IPS DF 6.9 (cell line): ENCODE data around the gene MOB2.
"Not testable (repeated sequence)": the region's sequence is repeated elsewhere in the genome, so short reads cannot be mapped to it uniquely, and the experiment has no call there.

Source experiments
- DNase-seq: peaks from one replicate; pipeline ENCODE4 v3.0.0-alpha.2; 2013; ENCODE audit warnings: low read depth, low spot score
- H3K27ac ChIP-seq: one replicate; pipeline ENCODE4 v1.5.1; 2013; ENCODE audit warnings: low read length, control low read depth
- H3K27me3 ChIP-seq: 2 replicates; pipeline ENCODE4 v1.6.1; 2013; ENCODE audit warnings: mild to moderate bottlenecking, low read length; ENCODE audit not compliant: control insufficient read depth, insufficient read depth
- H3K36me3 ChIP-seq: 2 replicates; pipeline ENCODE4 v1.6.1; 2013; ENCODE audit warnings: low read length; ENCODE audit not compliant: control insufficient read depth, insufficient read depth
- H3K4me1 ChIP-seq: 2 replicates; pipeline ENCODE4 v1.6.1; 2013; ENCODE audit warnings: low read length; ENCODE audit not compliant: control insufficient read depth, insufficient read depth
- H3K4me3 ChIP-seq: 2 replicates; pipeline ENCODE4 v1.5.1; 2013; ENCODE audit warnings: mild to moderate bottlenecking, low read length
- H3K9me3 ChIP-seq: 2 replicates; pipeline ENCODE4 v1.6.1; 2013; ENCODE audit warnings: low read length, inconsistent platforms; ENCODE audit not compliant: control insufficient read depth, insufficient read depth
- WGBS: extraction: QIAGEN DNeasy Blood & Tissue Kit; methylation state at CpG from one replicate; pipeline ENCODE4 v1.1.7; 2013; ENCODE audit warnings: mixed read lengths, missing lambda C conversion rate; ENCODE audit not compliant: insufficient read length, insufficient coverage; 5-methylcytosine and 5-hydroxymethylcytosine counted together

MOB2 gene

GRCh38 chr11:1510928-1511327 is 24.3 kb upstream of the MOB2 start:
- no peaks in the 10 kb centered on the region for H3K36me3 ChIP-seq
- DNase-seq: no peak

GRCh38 chr11:1510351-1510750 is 23.8 kb upstream of the MOB2 start:
- DNase-seq, H3K4me3 ChIP-seq, H3K27me3 ChIP-seq, H3K36me3 ChIP-seq, H3K9me3 ChIP-seq, H3K4me1 ChIP-seq, H3K27ac ChIP-seq: not testable (repeated sequence)
- WGBS: no CpG with 5 or more reads among the region's 18 CpGs

More at GRCh38 chr11:1510928-1511327, 24.3 kb upstream of the MOB2 start:
- Histone ChIP-seq H3K9me3 (no peaks in the 10 kb centered on the region), H3K27me3 (no peaks in the 10 kb centered on the region), H3K4me1 (peaks cover 7% of the 10 kb centered on the region), H3K27ac (no peak overlapping the region), H3K4me3 (no peak overlapping the region)
- WGBS: no CpG with 5 or more reads among the region's 11 CpGs

DNA sequence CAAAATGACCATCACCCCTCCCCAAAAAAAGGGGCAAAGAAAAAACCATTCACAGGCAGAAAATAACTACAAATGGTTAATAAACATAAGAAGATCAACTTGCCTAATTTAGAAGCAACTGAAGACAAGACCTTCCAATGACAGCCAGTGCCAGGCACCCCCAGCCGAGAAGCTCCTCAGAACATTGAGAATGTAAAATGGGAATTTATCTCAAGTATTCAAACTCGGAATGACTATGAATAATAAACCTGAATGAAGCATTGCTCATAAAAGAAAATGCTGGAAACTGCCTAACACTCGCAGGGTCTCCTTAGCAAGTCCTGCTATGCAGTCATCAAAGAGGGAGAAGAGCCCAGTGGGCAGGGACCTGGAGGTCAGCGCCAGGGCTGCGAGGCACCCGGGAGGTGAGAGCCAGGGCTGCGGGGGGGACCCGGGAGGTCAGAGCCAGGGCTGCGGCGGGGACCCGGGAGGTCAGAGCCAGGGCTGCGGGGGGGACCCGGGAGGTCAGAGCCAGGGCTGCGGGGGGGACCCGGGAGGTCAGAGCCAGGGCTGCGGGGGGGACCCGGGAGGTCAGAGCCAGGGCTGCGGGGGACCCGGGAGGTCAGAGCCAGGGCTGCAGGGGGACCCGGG is 23.2 kb upstream of the MOB2 start:
- Histone ChIP-seq H3K36me3 (no peaks in the 10 kb centered on the region), H3K27me3 (no peaks in the 10 kb centered on the region), H3K4me1 (peaks cover 5% of the 10 kb centered on the region), H3K4me3 (no peak overlapping the region), H3K9me3 (no peaks in the 10 kb centered on the region), H3K27ac (no peak overlapping the region)
- no CpG with 5 or more reads among the region's 20 CpGs for WGBS
- no peak for DNase-seq

DNA sequence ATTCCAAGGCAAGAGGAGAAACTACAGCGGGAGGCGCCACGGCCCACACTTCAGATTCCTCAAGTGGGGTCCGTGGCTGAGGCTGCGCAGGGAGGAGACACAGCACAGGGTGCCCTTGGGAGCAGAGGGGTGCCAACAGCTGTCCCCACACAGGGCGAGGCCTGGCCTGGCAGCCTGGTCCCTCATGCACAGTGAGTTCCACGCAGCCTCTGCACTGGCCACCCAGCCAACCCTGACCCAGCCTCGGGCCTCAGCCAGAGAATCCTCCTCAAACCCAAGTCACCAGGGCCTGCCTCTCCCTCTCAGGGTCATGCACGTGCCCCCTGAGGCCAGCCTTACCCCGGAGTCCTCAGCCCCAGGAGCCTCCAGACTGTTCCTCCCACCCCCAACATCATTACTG is 22.4 kb upstream of the MOB2 start:
- H3K27ac ChIP-seq: no peak overlapping the region
- DNase-seq: no peak
- H3K9me3 ChIP-seq: no peaks in the 10 kb centered on the region
- no peak overlapping the region for H3K4me3 ChIP-seq
- WGBS: no CpG with 5 or more reads among the region's 10 CpGs
- H3K36me3 ChIP-seq: no peaks in the 10 kb centered on the region
- no peaks in the 10 kb centered on the region for H3K27me3 ChIP-seq
- peaks cover 5% of the 10 kb centered on the region for H3K4me1 ChIP-seq

DNA sequence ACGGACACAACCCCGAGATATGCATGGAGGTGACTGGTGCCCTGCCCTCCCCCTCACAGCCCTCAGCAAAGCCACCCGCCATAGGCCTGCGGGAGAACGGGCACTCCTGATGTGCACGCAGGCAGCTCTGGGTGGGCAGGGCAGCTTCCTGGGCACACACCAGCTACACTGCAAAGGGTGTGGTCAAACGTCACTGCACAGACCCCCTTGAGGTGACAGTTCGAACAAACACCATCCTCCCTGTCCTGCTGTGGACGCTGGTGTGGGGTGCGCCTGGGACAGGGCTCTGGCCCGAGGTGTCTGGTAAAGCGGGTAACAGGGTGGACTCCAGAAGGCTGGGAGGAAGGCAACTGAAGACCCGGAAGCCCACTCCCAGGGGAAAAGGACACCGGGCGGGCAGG is 21.9 kb upstream of the MOB2 start:
- Histone ChIP-seq H3K27me3 (no peaks in the 10 kb centered on the region), H3K9me3 (no peaks in the 10 kb centered on the region), H3K4me3 (no peak overlapping the region), H3K36me3 (no peaks in the 10 kb centered on the region), H3K4me1 (peaks cover 5% of the 10 kb centered on the region), H3K27ac (no peak overlapping the region)
- no CpG with 5 or more reads among the region's 15 CpGs for WGBS
- DNase-seq: no peak

DNA sequence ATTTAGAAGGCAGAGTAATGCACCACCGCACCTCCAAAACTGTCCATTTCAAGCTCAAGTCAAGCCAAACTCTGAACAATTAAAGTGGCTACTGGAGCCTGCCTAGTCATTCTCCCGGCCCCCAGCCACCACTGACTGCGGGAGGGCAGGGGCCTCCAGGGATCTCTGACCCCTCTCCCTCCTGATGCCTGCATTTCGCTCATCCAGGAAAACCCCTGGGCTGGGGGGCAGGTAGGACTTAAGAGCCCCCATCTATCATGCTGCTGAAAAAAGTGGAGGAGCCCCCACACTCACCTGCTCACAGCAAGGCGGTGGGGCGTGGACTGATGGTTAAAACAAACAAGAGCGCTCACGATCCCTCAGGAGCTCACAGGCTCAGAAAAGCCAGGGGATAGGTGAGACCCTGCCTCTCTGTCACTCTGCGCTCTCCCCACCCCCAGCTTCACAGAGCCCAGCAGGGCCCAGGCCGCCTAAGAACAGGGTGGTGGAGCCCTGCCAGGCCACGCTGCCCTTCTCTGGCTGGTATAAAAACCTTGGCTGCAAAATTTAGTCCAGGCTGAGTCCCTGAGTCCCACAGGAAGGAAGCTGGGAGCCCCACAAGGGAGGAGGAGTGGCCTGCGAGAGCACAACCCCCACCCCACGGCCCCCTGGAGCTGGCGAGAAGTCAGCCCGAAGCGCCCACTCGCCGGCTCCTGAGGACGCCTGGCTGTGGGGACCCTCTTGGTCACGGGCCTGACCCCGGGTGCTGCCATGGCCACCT is 21.0 kb upstream of the MOB2 start:
- no CpG with 5 or more reads among the region's 21 CpGs for WGBS
- no peaks in the 10 kb centered on the region for H3K36me3 ChIP-seq
- H3K9me3 ChIP-seq: no peaks in the 10 kb centered on the region
- DNase-seq: no peak
- H3K4me3 ChIP-seq: no peak overlapping the region
- H3K27me3 ChIP-seq: no peaks in the 10 kb centered on the region
- no peak overlapping the region for H3K27ac ChIP-seq
- peaks cover 3% of the 10 kb centered on the region for H3K4me1 ChIP-seq

DNA sequence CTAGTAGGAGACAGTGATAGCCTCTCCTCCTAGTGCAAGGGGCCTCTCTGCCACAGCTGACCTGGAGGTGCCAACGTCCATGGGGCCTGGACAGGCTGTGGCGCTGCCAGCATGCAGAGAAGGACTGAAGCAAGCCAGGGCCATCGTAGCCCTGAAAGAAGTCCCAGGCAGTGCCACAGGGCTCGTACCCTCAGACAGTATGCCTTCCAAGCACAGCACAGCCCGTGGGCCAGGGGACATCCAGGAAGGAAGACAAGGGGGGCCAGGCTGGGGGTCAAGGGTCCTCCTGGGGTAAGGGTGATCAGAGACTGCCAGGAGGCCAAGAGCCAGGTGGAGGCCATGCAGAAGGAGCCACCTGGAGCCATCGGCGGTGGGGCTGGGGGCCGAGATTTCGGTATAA is 20.4 kb upstream of the MOB2 start:
- Histone ChIP-seq H3K4me3 (no peak overlapping the region), H3K9me3 (no peaks in the 10 kb centered on the region), H3K27me3 (no peaks in the 10 kb centered on the region), H3K36me3 (no peaks in the 10 kb centered on the region), H3K4me1 (peaks cover 3% of the 10 kb centered on the region), H3K27ac (no peak overlapping the region)
- whole genome bisulfite sequencing: no CpG with 5 or more reads among the region's 9 CpGs
- DNase-seq: no peak

GRCh38 chr11:1505480-1505879 is 18.9 kb upstream of the MOB2 start:
- Histone ChIP-seq H3K4me1 (peaks cover 3% of the 10 kb centered on the region), H3K9me3 (no peaks in the 10 kb centered on the region), H3K4me3 (no peak overlapping the region), H3K27ac (no peak overlapping the region), H3K36me3 (no peaks in the 10 kb centered on the region), H3K27me3 (no peaks in the 10 kb centered on the region)
- no CpG with 5 or more reads among the region's 11 CpGs for WGBS
- peak; percentile 43 for DNase-seq

DNA sequence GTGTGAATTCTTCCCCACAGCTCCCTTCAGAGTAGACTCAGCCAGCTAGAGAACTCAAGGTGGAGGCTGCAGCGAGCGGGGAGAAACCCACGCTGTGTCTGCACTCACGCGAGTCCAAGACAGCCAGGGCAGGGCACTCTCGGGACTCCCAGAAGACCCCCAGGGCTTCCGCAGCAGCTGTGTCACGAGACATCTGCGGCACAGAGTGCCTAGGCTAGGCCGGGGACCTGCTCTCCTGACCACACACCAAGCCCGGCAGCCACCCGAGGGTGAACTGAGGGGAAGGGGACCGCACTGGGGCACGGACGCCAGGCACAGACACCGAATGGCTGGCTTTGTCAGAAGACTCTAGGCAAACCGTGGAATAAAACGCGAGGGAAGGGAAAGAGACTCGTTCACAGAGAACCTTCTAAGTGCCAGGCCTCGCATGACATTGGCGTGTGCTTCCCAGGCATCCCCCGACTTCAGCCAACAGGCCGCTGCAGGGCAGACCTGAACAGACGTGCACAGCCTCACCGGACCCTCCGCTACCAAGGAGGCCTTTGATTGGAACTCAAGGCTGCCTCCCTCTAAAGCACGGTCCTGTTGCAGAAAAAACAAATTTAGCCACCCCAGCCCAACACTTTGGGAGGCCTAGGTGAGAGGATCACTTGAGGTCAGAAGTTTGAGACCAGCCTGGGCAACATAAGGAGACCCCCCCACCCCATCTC is 18.2 kb upstream of the MOB2 start:
- H3K27me3 ChIP-seq: no peaks in the 10 kb centered on the region
- H3K4me1 ChIP-seq: peaks cover 3% of the 10 kb centered on the region
- H3K27ac ChIP-seq: no peak overlapping the region
- H3K9me3 ChIP-seq: no peaks in the 10 kb centered on the region
- DNase-seq: no peak
- no peaks in the 10 kb centered on the region for H3K36me3 ChIP-seq
- H3K4me3 ChIP-seq: no peak overlapping the region
- WGBS: no CpG with 5 or more reads among the region's 28 CpGs

DNA sequence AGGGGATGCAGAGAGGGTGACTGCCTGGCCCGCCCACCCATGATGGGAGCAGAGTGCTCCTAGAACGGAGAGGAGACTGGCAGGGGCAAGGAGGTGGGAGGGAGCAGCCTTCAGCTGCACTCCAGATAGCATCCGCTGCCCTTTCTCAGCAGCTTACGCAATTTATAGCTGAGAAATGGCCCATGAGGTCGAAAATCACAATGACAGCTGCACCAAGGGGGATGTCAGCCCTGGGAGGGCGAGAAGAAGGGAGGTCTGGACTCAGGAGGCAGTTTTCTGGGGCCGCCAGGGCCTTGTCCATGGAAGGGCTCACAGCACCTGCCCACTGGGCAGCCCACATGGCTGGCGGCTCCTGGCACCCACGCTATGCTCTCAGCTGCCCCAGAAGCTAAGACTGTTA is 17.6 kb upstream of the MOB2 start:
- Histone ChIP-seq H3K9me3 (no peaks in the 10 kb centered on the region), H3K27ac (no peak overlapping the region), H3K4me1 (peaks cover 3% of the 10 kb centered on the region), H3K27me3 (no peaks in the 10 kb centered on the region), H3K36me3 (peaks cover 2% of the 10 kb centered on the region; the same call in 1 of the 2 replicates), H3K4me3 (no peak overlapping the region)
- no peak for DNase-seq
- WGBS: no CpG with 5 or more reads among the region's 9 CpGs
